K562 (cell line): ENCODE data around the gene DYNLL1. TPM values are rescaled to one million over a fixed set of nuclear protein-coding genes. Genes with fewer than 3 reads are reported as not detected.
A peak's percentile ranks its signal among the peaks of the same experiment; 100 is the strongest.

Source experiments
- ADNP ChIP-seq: fragments of 200-800 bp; sonication (Bioruptor generic); IDR thresholded peaks from 2 replicates; pipeline ENCODE4 v1.6.1; 2016; ENCODE audit warnings: missing genetic modification characterization, missing compliant biosample characterization
- ATF3 ChIP-seq, 2 experiments: fragments of 450-650 bp in 1 of 2; sonication (generic) in 1 of 2; formaldehyde crosslinking in 1 of 2; IDR thresholded peaks in 1 of 2; conservative IDR thresholded peaks in 1 of 2; 2 replicates each; pipeline versions ENCODE4 v1.6.1 to v1.8.1; 2016 to 2023; ENCODE audit warnings: mild to moderate bottlenecking in 2 of 2, moderate library complexity in 2 of 2, inconsistent platforms in 1 of 2, missing genetic modification reagents in 1 of 2
- BMI1 ChIP-seq: fragments of 150-350 bp; IDR thresholded peaks from 2 replicates; pipeline ENCODE4 v1.6.1; 2014; ENCODE audit warnings: low read length
- CBFB ChIP-seq: sonication (generic); formaldehyde crosslinking; IDR thresholded peaks from 2 replicates; pipeline ENCODE4 v1.4.0; 2020; ENCODE audit warnings: mild to moderate bottlenecking, missing genetic modification reagents
- CTCF ChIP-seq, 3 experiments: IDR thresholded peaks in 2 of 3; conservative IDR thresholded peaks in 1 of 3; 2 replicates each; pipeline ENCODE4 v1.5.1; 2011 to 2012; ENCODE audit warnings: low read length in 3 of 3, mild to moderate bottlenecking in 3 of 3, control low read depth in 2 of 3, improper control_type of control experiment in 1 of 3, inconsistent platforms in 1 of 3, low read depth in 1 of 3, mixed read lengths in 1 of 3, moderate library complexity in 1 of 3; ENCODE audit not compliant: insufficient read depth in 2 of 3
- HDAC8 ChIP-seq: fragments of 450-650 bp; IDR thresholded peaks from 2 replicates; pipeline ENCODE4 v1.6.1; 2016; ENCODE audit warnings: mild to moderate bottlenecking, missing genetic modification characterization, moderate library complexity, missing compliant biosample characterization
- HEY1 ChIP-seq: fragments of 250-450 bp; sonication (Bioruptor Pico); IDR thresholded peaks from 2 replicates; pipeline ENCODE4 v1.5.0; 2020; ENCODE audit warnings: mild to moderate bottlenecking, moderate library complexity, borderline replicate concordance
- ID3 ChIP-seq, 2 experiments: fragments of 250-450 bp in 1 of 2; fragments of 450-650 bp in 1 of 2; sonication (Bioruptor Pico) in 1 of 2; IDR thresholded peaks; 2 replicates each; pipeline versions ENCODE4 v1.6.1 to v1.8.0; 2016 to 2021; ENCODE audit warnings: mild to moderate bottlenecking in 2 of 2, moderate library complexity in 2 of 2, missing compliant biosample characterization in 1 of 2, missing genetic modification characterization in 1 of 2
- MLLT1 ChIP-seq, 2 experiments: fragments of 450-650 bp; IDR thresholded peaks; 2 replicates each; pipeline ENCODE4 v1.6.1; 2016
- POLR2AphosphoS5 ChIP-seq: IDR thresholded peaks from 2 replicates; pipeline ENCODE4 v1.6.1; 2011; ENCODE audit warnings: mild to moderate bottlenecking, low read depth, low read length, moderate library complexity; ENCODE audit not compliant: control insufficient read depth, insufficient read depth
- POLR2G ChIP-seq: fragments of 200-400 bp; formaldehyde crosslinking; IDR thresholded peaks from 2 replicates; pipeline ENCODE4 v1.6.1; 2017; ENCODE audit warnings: low read depth, mild to moderate bottlenecking, antibody characterized with exemption, low read length, moderate library complexity
- TBP ChIP-seq: optimal IDR thresholded peaks from 2 replicates; pipeline ENCODE3; 2011; ENCODE audit warnings: low read depth, low read length, improper control_type of control experiment
- ZFPM2 ChIP-seq: fragments of 250-450 bp; sonication (Bioruptor Pico); IDR thresholded peaks from 2 replicates; pipeline ENCODE4 v1.5.1; 2022; ENCODE audit warnings: mild to moderate bottlenecking
- ZNF398 ChIP-seq: fragments of 250-450 bp; sonication (Bioruptor Pico); IDR thresholded peaks from 2 replicates; pipeline ENCODE4 v1.8.0; 2021; ENCODE audit warnings: moderate library complexity, mild to moderate bottlenecking, inconsistent platforms
- ZNF644 ChIP-seq: fragments of 200-800 bp; sonication (Bioruptor generic); IDR thresholded peaks from 2 replicates; pipeline ENCODE4 v1.6.1; 2016; ENCODE audit warnings: low read depth, missing genetic modification characterization, missing compliant biosample characterization
- ZNF830 ChIP-seq: fragments of 250-450 bp; sonication (Bioruptor Pico); IDR thresholded peaks from 2 replicates; pipeline ENCODE4 v1.5.0; 2021; ENCODE audit warnings: mild to moderate bottlenecking
- polyA plus RNA-seq, 8 experiments: library from polyadenylated mRNA; depleted of rRNA in 4 of 8; stranded (reverse) in 5 of 8; unstranded in 3 of 8; fragments of >200 nt; fragmentation: Nextera tagmentation in 2 of 8; fragmentation: Illumina TruSeq in 1 of 8; extraction: Ambion mirVana in 2 of 8; extraction: Trizol in 1 of 8; gene quantifications; 2 replicates each; pipeline versions ENCODE4 v1.2.1 to v1.2.3, GENCODE V29; 2011 to 2014; ENCODE audit warnings: inconsistent platforms in 1 of 8, missing spikeins in 1 of 8
- total RNA-seq, 7 experiments: library from RNA; depleted of rRNA in 6 of 7; stranded (reverse); fragments of >200 nt in 6 of 7; fragmentation: Illumina TruSeq in 2 of 7; extraction: Trizol in 2 of 7; gene quantifications; 2 replicates each; pipeline versions ENCODE4 v1.2.1 to v1.2.3, GENCODE V29; 2011 to 2021; ENCODE audit warnings: low replicate concordance in 1 of 7

DYNLL1 gene
- total and polyA plus RNA-seq, 9 of the 15 experiments (the other 6 are each of a cell fraction or from before 2014, with no cell fraction given): 303 to 1,112 (median 468) TPM

GRCh38 chr12:120534703-120535655 is 39.1 kb downstream of the DYNLL1 start (continued):
- TF ChIP-seq POLR2AphosphoS5 (peak; percentile 61; the same call in 1 of the 2 replicates), ZNF398 (CRISPR knock-in tag) (no peak), POLR2G (peak; percentile 77), HDAC8 (tag) (no peak), ZNF830 (CRISPR knock-in tag) (no peak), BMI1 (no peak), TBP (no peak), CTCF (IDR thresholded peaks at IDR 0.05 in 2 of 3, conservative IDR thresholded peaks at IDR 0.05 in 1 of 3; ENCODE audit: insufficient read depth in 2 of 3, low read depth in 1 of 3, low read length in 3 of 3) (0 out of 6 replicates have a peak, but pooled peaks of 1 of the 3 experiments have one; percentile 14), ADNP (tag) (no peak), ATF3 (IDR thresholded peaks at IDR 0.05) (peak; percentile 90), ATF3 (CRISPR knock-in tag; conservative IDR thresholded peaks at IDR 0.05) (peak; percentile 64; the same call in 1 of the 2 replicates), ZFPM2 (no peak), ID3 (CRISPR knock-in tag; IDR thresholded peaks at IDR 0.05) (no peak), ID3 (tag; IDR thresholded peaks at IDR 0.05) (no peak), HEY1 (CRISPR knock-in tag) (no peak), MLLT1 (IDR thresholded peaks at IDR 0.05) (peak in 1 of 2 experiments; percentile 25; a peak in 1 of 4 replicates), ZNF644 (tag) (no peak), CBFB (no peak)
